ENCODE measurements around the gene ADAMTS9.

DNA sequence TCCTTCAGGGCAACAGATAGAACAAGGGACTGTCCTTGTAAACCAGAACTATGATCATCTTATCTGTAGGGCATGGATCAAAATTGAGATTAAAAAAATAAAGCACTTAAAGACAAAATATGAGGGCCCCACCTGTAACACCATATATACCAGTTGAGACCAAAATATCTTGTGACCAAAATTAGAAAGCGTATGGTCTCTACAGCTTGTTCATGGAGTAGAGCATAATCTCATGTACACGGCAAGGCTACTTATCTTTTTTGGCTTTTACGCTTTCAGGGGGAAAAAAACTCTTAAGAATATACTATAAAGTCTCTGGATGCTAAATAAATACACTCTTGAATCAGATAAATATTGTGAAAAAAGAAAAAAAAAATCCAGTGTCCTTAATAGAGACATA, 49.3 kb downstream of the ADAMTS9 start:
- TF ChIP-seq, protein P1, sequence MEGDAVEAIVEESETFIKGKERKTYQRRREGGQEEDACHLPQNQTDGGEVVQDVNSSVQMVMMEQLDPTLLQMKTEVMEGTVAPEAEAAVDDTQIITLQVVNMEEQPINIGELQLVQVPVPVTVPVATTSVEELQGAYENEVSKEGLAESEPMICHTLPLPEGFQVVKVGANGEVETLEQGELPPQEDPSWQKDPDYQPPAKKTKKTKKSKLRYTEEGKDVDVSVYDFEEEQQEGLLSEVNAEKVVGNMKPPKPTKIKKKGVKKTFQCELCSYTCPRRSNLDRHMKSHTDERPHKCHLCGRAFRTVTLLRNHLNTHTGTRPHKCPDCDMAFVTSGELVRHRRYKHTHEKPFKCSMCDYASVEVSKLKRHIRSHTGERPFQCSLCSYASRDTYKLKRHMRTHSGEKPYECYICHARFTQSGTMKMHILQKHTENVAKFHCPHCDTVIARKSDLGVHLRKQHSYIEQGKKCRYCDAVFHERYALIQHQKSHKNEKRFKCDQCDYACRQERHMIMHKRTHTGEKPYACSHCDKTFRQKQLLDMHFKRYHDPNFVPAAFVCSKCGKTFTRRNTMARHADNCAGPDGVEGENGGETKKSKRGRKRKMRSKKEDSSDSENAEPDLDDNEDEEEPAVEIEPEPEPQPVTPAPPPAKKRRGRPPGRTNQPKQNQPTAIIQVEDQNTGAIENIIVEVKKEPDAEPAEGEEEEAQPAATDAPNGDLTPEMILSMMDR (IDR thresholded peaks at IDR 0.05; ENCODE audit: insufficient read depth, low read length) = no peak
- TF ChIP-seq GABPA (IDR thresholded peaks at IDR 0.05; ENCODE audit: low read depth) (no peak), SPI1 (IDR thresholded peaks at IDR 0.05; ENCODE audit: borderline replicate concordance, low read depth) (no peak)
